HEK293 (cell line): ENCODE measurements around the gene GNB1.
A peak's percentile ranks its signal among the peaks of the same experiment; 100 is the strongest.

Source experiments
- CTCF ChIA-PET: fragments of 350-600 bp; formaldehyde crosslinking; extraction: SDS; loops from one replicate; lab custom pipeline; 2021; ENCODE audit warnings: antibody characterized with exemption; lab: Yijun Ruan, JAX
- POLR2A ChIA-PET: fragments of 300-600 bp; formaldehyde crosslinking; extraction: SDS; loops from one replicate; lab custom pipeline; 2020; ENCODE audit warnings: antibody characterized with exemption, inconsistent platforms; lab: Yijun Ruan, JAX
- H3K27ac ChIP-seq: fragments of 200-500 bp; sonication (Bioruptor generic); 2 replicates; pipeline ENCODE4 v1.5.1; 2014; ENCODE audit warnings: low read depth, low read length, control low read depth, inconsistent platforms; ENCODE audit errors: extremely low read depth
- H3K36me3 ChIP-seq, 2 experiments: fragments of 200-500 bp in 1 of 2; sonication (Bioruptor generic) in 1 of 2; 1 replicate in 1 of 2; 2 replicates in 1 of 2; pipeline ENCODE4 v1.5.1; 2014 to 2017; ENCODE audit warnings: inconsistent platforms in 2 of 2, low read length in 2 of 2; ENCODE audit not compliant: control insufficient read depth in 2 of 2, insufficient read depth in 1 of 2
- H3K4me1 ChIP-seq: fragments of 200-500 bp; sonication (Bioruptor generic); 2 replicates; pipeline ENCODE4 v1.5.1; 2014; ENCODE audit warnings: mild to moderate bottlenecking, low read length, inconsistent platforms; ENCODE audit not compliant: control insufficient read depth, insufficient read depth
- H3K4me3 ChIP-seq: 2 replicates; pipeline ENCODE4 v1.5.1; 2011; ENCODE audit warnings: low read depth, mild to moderate bottlenecking, control low read depth, low read length, moderate library complexity
- H3K9me3 ChIP-seq: fragments of 200-500 bp; sonication (Bioruptor generic); 2 replicates; pipeline ENCODE4 v1.5.1; 2014; ENCODE audit warnings: low read depth, low read length, inconsistent platforms; ENCODE audit not compliant: control insufficient read depth, insufficient read depth
- BCL11B ChIP-seq: fragments of 450-650 bp; formaldehyde crosslinking; IDR thresholded peaks from 2 replicates; pipeline ENCODE4 v1.5.1; 2016; ENCODE audit warnings: low read depth, missing biosample characterization, missing genetic modification characterization
- GFI1B ChIP-seq: fragments of 450-650 bp; formaldehyde crosslinking; IDR thresholded peaks from 2 replicates; pipeline ENCODE4 v1.5.1; 2016; ENCODE audit warnings: missing biosample characterization, missing genetic modification characterization
- KLF1 ChIP-seq: fragments of 450-650 bp; formaldehyde crosslinking; IDR thresholded peaks from 2 replicates; pipeline ENCODE4 v1.5.1; 2016; ENCODE audit warnings: missing biosample characterization, missing genetic modification characterization
- KLF16 ChIP-seq: fragments of 450-650 bp; formaldehyde crosslinking; IDR thresholded peaks from 2 replicates; pipeline ENCODE4 v1.5.1; 2017; ENCODE audit warnings: missing biosample characterization, missing genetic modification characterization
- OVOL3 ChIP-seq: fragments of 450-650 bp; formaldehyde crosslinking; IDR thresholded peaks from 2 replicates; pipeline ENCODE4 v1.5.1; 2016; ENCODE audit warnings: missing biosample characterization, missing genetic modification characterization
- SCRT2 ChIP-seq: fragments of 450-650 bp; formaldehyde crosslinking; IDR thresholded peaks from 2 replicates; pipeline ENCODE4 v1.5.1; 2016; ENCODE audit warnings: missing biosample characterization, missing genetic modification characterization
- SP7 ChIP-seq: fragments of 450-650 bp; formaldehyde crosslinking; IDR thresholded peaks from 2 replicates; pipeline ENCODE4 v1.5.1; 2016; ENCODE audit warnings: missing biosample characterization, missing genetic modification characterization
- YY1 ChIP-seq: fragments of 450-650 bp; formaldehyde crosslinking; IDR thresholded peaks from 2 replicates; pipeline ENCODE4 v1.5.1; 2018; ENCODE audit warnings: missing biosample characterization, missing genetic modification characterization
- ZNF121 ChIP-seq: fragments of 450-650 bp; formaldehyde crosslinking; IDR thresholded peaks from 2 replicates; pipeline ENCODE4 v1.5.1; 2016; ENCODE audit warnings: missing biosample characterization, missing genetic modification characterization
- ZNF140 ChIP-seq: fragments of 450-650 bp; formaldehyde crosslinking; IDR thresholded peaks from 2 replicates; pipeline ENCODE4 v1.5.1; 2016; ENCODE audit warnings: missing biosample characterization, missing genetic modification characterization
- ZNF175 ChIP-seq: fragments of 450-650 bp; formaldehyde crosslinking; IDR thresholded peaks from 2 replicates; pipeline ENCODE4 v1.5.1; 2016; ENCODE audit warnings: missing biosample characterization, missing genetic modification characterization
- ZNF19 ChIP-seq: fragments of 450-650 bp; formaldehyde crosslinking; IDR thresholded peaks from 2 replicates; pipeline ENCODE4; 2016; ENCODE audit warnings: missing biosample characterization, missing genetic modification characterization, low read depth
- ZNF202 ChIP-seq: fragments of 450-650 bp; formaldehyde crosslinking; IDR thresholded peaks from 2 replicates; pipeline ENCODE4 v1.5.1; 2016; ENCODE audit warnings: missing biosample characterization, missing genetic modification characterization, borderline replicate concordance
- ZNF239 ChIP-seq: fragments of 450-650 bp; formaldehyde crosslinking; IDR thresholded peaks from 2 replicates; pipeline ENCODE4 v1.5.1; 2016; ENCODE audit warnings: missing biosample characterization, missing genetic modification characterization
- ZNF248 ChIP-seq: fragments of 450-650 bp; formaldehyde crosslinking; IDR thresholded peaks from 2 replicates; pipeline ENCODE4 v1.5.1; 2017; ENCODE audit warnings: missing biosample characterization, missing genetic modification characterization
- ZNF274 ChIP-seq, 2 experiments: fragments of 200-500 bp in 1 of 2; fragments of 450-650 bp in 1 of 2; sonication (Bioruptor generic) in 1 of 2; formaldehyde crosslinking in 1 of 2; IDR thresholded peaks; 2 replicates each; pipeline versions ENCODE4 v1.5.1 to v1.6.1; 2014 to 2016; ENCODE audit warnings: borderline replicate concordance in 1 of 2, inconsistent platforms in 1 of 2, low read length in 1 of 2, missing biosample characterization in 1 of 2, missing genetic modification characterization in 1 of 2
- ZNF335 ChIP-seq: fragments of 450-650 bp; formaldehyde crosslinking; conservative IDR thresholded peaks from 2 replicates; pipeline ENCODE4 v1.5.1; 2016; ENCODE audit warnings: missing biosample characterization, missing genetic modification characterization
- ZNF391 ChIP-seq: fragments of 450-650 bp; formaldehyde crosslinking; IDR thresholded peaks from 2 replicates; pipeline ENCODE4 v1.5.1; 2016; ENCODE audit warnings: low read depth, missing biosample characterization, missing genetic modification characterization, borderline replicate concordance
- ZNF449 ChIP-seq: fragments of 450-650 bp; formaldehyde crosslinking; IDR thresholded peaks from 2 replicates; pipeline ENCODE4 v1.5.1; 2017; ENCODE audit warnings: missing biosample characterization, mild to moderate bottlenecking, missing genetic modification characterization, moderate library complexity
- ZNF521 ChIP-seq: fragments of 450-650 bp; formaldehyde crosslinking; IDR thresholded peaks from 2 replicates; pipeline ENCODE4 v1.5.1; 2017; ENCODE audit warnings: missing biosample characterization, mild to moderate bottlenecking, missing genetic modification characterization
- ZNF529 ChIP-seq: fragments of 450-650 bp; formaldehyde crosslinking; IDR thresholded peaks from 2 replicates; pipeline ENCODE4 v1.5.1; 2017; ENCODE audit warnings: missing genetic modification characterization, missing biosample characterization; ENCODE audit not compliant: insufficient replicate concordance
- ZNF558 ChIP-seq: fragments of 450-650 bp; formaldehyde crosslinking; IDR thresholded peaks from 2 replicates; pipeline ENCODE4 v1.5.1; 2016; ENCODE audit warnings: missing biosample characterization, missing genetic modification characterization
- ZNF629 ChIP-seq: fragments of 450-650 bp; formaldehyde crosslinking; IDR thresholded peaks from 2 replicates; pipeline ENCODE4 v1.5.1; 2017; ENCODE audit warnings: missing biosample characterization, missing genetic modification characterization
- ZNF654 ChIP-seq: fragments of 450-650 bp; formaldehyde crosslinking; IDR thresholded peaks from 2 replicates; pipeline ENCODE4 v1.5.1; 2016; ENCODE audit warnings: low read depth, missing biosample characterization, missing genetic modification characterization
- ZNF664 ChIP-seq: fragments of 450-650 bp; formaldehyde crosslinking; IDR thresholded peaks from 2 replicates; pipeline ENCODE4 v1.5.1; 2016; ENCODE audit warnings: missing biosample characterization, missing genetic modification characterization
- ZNF747 ChIP-seq: fragments of 450-650 bp; formaldehyde crosslinking; IDR thresholded peaks from 2 replicates; pipeline ENCODE4 v1.5.1; 2016; ENCODE audit warnings: missing biosample characterization, missing genetic modification characterization
- ZSCAN23 ChIP-seq: fragments of 450-650 bp; formaldehyde crosslinking; IDR thresholded peaks from 2 replicates; pipeline ENCODE4 v1.5.1; 2016; ENCODE audit warnings: missing biosample characterization, missing genetic modification characterization
- TF ChIP-seq, protein P1 (sequence below): fragments of 450-650 bp; formaldehyde crosslinking; IDR thresholded peaks from 2 replicates; pipeline ENCODE4 v1.5.1; 2016; ENCODE audit warnings: missing biosample characterization, missing genetic modification characterization
- TF ChIP-seq, protein P2 (sequence below): fragments of 450-650 bp; formaldehyde crosslinking; IDR thresholded peaks from 2 replicates; pipeline ENCODE4 v1.5.1; 2016; ENCODE audit warnings: missing biosample characterization, missing genetic modification characterization
- TF ChIP-seq, protein P3 (sequence below): fragments of 450-650 bp; formaldehyde crosslinking; IDR thresholded peaks from 2 replicates; pipeline ENCODE4 v1.5.1; 2017; ENCODE audit warnings: missing biosample characterization, missing genetic modification characterization

The GNB1 gene

DNA sequence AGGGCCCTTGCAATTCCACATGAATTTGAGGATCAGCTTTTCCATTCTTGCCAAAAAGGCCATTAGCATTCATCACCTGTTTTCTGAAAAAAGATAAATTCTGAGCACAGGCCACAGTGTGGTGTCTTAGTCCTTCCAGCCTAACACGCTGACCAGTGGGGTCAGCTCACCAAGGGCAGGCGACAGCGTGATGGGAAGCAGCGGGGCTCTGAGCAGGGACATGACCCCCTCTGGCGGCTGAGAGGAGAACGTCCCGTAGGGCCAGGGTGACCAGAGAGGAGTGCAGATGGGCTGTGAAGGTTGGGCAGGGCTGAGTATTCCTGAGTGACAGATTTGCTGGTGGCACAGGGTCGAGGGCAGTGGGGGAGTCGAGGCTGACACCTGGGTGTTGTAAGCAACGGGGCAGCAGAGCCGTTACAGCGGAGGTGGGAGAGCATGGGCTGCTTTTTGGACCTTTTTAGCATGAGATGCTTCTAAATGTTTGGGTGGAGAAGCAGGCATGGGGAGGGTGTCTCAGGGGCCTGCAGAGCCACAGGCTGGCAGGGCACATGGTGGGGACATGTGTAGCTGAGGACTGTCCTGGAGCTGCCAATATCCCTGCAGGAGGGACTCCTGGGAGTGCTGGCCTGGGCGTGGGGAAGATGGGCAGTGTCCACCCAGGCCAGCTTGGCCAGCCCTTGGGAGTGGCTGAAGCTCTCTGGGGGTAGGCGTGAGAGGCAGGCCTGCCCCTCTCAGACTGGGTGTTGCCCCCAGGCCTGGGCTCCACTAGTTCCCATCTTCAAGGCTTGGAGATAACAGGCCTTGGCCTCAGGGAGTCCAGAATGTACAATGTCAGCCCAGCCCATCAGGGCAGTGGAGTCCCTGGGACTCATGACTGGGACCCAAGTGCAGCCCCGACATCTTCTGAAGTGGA is 15.6 kb upstream of the GNB1 start:
- peak overlapping the region; percentile 82 for H3K27ac ChIP-seq
- TF ChIP-seq ZNF654 (tag by site-specific recombination) (peak; percentile 80), ZNF239 (tag by site-specific recombination) (no peak), OVOL3 (tag by site-specific recombination) (no peak), ZSCAN23 (tag by site-specific recombination) (no peak), ZNF529 (tag by site-specific recombination) (no peak), BCL11B (tag by site-specific recombination) (peak; percentile 63; the same call in 1 of the 2 replicates), GFI1B (tag by site-specific recombination) (no peak), ZNF335 (tag by site-specific recombination) (peak; percentile 71), YY1 (no peak), SCRT2 (tag by site-specific recombination) (peak; percentile 18; the same call in 1 of the 2 replicates), ZNF274 (IDR thresholded peaks at IDR 0.05; ENCODE audit: low read length) (no peak), ZNF274 (tag by site-specific recombination; IDR thresholded peaks at IDR 0.05; ENCODE audit: borderline replicate concordance) (no peak), ZNF391 (peak; percentile 45; the same call in 1 of the 2 replicates), ZNF140 (tag by site-specific recombination) (no peak), ZNF248 (tag by site-specific recombination) (no peak), ZNF121 (tag by site-specific recombination) (peak; percentile 90), ZNF19 (tag by site-specific recombination) (no peak), ZNF202 (tag by site-specific recombination) (no peak), ZNF664 (no peak), ZNF175 (tag by site-specific recombination) (no peak), ZNF449 (tag by site-specific recombination) (peak; percentile 93), ZNF747 (tag by site-specific recombination) (no peak), SP7 (tag by site-specific recombination) (peak; percentile 42), ZNF521 (tag by site-specific recombination) (no peak), ZNF629 (tag by site-specific recombination) (peak; percentile 34; the same call in 1 of the 2 replicates), KLF1 (peak; percentile 2), KLF16 (tag by site-specific recombination) (0 out of 2 replicates have a peak, but pooled peaks have one; percentile 10), ZNF558 (tag by site-specific recombination) (no peak)
- TF ChIP-seq, protein P1, sequence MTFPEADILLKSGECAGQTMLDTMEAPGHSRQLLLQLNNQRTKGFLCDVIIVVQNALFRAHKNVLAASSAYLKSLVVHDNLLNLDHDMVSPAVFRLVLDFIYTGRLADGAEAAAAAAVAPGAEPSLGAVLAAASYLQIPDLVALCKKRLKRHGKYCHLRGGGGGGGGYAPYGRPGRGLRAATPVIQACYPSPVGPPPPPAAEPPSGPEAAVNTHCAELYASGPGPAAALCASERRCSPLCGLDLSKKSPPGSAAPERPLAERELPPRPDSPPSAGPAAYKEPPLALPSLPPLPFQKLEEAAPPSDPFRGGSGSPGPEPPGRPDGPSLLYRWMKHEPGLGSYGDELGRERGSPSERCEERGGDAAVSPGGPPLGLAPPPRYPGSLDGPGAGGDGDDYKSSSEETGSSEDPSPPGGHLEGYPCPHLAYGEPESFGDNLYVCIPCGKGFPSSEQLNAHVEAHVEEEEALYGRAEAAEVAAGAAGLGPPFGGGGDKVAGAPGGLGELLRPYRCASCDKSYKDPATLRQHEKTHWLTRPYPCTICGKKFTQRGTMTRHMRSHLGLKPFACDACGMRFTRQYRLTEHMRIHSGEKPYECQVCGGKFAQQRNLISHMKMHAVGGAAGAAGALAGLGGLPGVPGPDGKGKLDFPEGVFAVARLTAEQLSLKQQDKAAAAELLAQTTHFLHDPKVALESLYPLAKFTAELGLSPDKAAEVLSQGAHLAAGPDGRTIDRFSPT (tag by site-specific recombination): no peak
- TF ChIP-seq, protein P2, sequence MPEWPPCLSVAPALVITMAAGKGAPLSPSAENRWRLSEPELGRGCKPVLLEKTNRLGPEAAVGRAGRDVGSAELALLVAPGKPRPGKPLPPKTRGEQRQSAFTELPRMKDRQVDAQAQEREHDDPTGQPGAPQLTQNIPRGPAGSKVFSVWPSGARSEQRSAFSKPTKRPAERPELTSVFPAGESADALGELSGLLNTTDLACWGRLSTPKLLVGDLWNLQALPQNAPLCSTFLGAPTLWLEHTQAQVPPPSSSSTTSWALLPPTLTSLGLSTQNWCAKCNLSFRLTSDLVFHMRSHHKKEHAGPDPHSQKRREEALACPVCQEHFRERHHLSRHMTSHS (tag by site-specific recombination): no peak
- TF ChIP-seq, protein P3, sequence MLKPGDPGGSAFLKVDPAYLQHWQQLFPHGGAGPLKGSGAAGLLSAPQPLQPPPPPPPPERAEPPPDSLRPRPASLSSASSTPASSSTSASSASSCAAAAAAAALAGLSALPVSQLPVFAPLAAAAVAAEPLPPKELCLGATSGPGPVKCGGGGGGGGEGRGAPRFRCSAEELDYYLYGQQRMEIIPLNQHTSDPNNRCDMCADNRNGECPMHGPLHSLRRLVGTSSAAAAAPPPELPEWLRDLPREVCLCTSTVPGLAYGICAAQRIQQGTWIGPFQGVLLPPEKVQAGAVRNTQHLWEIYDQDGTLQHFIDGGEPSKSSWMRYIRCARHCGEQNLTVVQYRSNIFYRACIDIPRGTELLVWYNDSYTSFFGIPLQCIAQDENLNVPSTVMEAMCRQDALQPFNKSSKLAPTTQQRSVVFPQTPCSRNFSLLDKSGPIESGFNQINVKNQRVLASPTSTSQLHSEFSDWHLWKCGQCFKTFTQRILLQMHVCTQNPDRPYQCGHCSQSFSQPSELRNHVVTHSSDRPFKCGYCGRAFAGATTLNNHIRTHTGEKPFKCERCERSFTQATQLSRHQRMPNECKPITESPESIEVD: no peak

More for the DNA sequence above, 15.6 kb upstream of the GNB1 start:
- no peaks in the 10 kb centered on the region; the same call in 1 of the 2 replicates for H3K4me1 ChIP-seq
- no peak overlapping the region for H3K4me3 ChIP-seq
- POLR2A ChIA-PET: interaction anchor here (0.7 to 1.9 kb wide), 3 partner anchors 10 to 48 kb away, joined by 3 to 9 read pairs (median 3); no protein-coding TSS in a partner anchor
- H3K36me3 ChIP-seq: no peaks in the 10 kb centered on the region
- no peaks in the 10 kb centered on the region for H3K9me3 ChIP-seq
- CTCF ChIA-PET: interaction anchor here (0.6 to 4.2 kb wide), 28 partner anchors 9 to 146 kb away, joined by 3 to 23 read pairs (median 4); no protein-coding TSS in a partner anchor
